Suppressor macrophage (primary cell): ENCODE measurements around the gene ZMYM2.
A peak's percentile ranks its signal among the peaks of the same experiment; 100 is the strongest.

ENCODE experiments used
- DNase-seq, 4 experiments: peaks; one replicate each; pipeline ENCODE4 v3.0.0-alpha.2; 2020 to 2022

The ZMYM2 gene

DNA sequence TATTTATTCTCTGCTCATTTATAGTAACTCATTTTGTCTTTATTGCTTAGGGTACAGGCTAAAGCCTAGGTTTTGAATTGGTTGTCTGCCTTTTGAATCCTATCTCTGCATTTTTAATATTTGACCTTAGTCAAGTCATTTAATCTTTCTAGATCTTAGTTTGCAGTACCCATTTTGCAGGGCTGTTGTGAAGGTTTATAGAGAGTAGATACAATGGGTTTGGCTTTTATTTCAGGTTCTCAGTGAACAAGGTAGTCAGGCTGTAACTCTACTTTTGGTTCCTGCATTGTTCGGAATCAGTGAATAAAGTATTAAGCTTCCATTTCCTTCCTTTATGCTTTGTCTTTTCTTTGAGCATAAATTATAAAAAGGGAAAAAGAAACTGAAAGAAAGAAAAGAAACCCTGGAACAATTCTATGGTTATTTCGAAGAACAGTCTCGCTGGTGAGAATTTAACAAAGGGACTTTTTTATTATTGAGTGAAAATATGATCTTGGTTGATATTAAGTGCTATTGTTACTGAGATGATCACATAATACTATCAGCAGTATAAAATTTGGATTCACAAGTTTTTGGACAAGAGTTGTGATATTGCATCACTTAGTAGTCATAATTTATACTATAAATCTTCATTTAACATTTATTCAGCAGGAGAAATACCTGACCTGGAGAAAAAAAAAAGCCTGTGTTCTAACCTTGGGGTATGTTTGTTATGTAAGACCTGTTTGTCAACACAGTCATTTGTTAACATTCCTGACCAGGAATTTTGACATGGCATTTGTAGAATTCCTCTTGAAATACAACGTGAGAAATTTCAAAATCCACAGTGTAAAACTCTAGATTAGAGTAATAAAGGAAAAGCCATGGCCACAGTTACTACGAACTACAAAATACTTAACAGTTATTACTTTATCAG lies 91.3 kb downstream of the ZMYM2 start:
- DNase-seq: peak in 1 of 4 experiments; percentile 17

DNA sequence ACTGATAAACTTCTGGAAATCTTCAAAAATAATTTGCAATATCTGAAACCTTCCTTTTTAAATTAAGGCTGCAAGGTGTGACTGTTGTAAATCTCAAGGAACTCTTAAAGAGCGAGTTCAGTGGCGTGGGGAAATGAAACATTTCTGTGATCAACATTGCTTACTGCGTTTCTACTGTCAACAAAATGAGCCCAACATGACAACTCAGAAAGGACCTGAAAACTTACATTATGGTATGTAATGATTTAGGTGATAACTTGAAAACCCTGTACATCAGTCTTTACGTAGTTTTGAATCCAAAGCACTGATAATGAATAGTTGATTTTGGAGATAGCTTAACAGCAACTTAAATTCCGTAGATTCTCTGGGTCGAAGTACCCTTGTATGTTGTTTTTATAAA lies 92.8 kb downstream of the ZMYM2 start:
- no peak for DNase-seq

DNA sequence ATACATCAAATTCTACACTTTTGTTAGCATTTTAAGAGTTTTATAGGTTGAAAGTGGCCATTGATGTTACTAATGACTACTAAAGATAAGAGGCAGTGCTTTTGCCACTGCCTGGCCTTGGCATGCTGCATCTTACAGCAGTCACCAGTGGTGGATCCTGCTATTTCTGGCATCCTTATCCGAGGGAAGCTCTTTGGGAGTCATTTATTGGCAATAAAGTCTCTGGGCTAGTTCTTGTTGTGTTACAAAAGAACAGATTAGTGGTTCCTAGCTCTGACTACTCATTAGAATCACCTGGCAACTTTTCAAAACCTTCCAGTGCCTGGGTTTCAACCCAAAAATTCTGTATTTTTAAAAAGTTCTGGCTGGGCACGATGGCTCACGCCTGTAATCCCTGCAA lies 94.5 kb downstream of the ZMYM2 start:
- no peak for DNase-seq

DNA sequence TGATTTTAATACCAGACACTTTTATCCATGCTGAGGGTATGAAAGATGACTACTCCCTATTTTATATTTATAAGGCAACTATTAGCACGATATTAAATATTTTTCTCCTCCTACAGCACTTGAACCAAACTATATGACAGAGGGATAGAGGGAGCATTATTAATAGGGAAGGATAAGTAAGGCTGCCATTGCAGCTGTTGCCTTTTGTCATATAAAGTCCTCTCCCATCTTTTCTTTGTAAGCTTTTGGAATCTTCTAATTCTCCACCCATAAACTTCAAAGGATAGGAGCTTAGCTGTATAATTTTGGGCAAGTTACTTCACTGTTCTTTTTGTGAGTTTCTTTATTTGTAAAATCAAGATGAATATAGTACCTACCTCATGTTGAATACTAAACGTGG lies 95.4 kb downstream of the ZMYM2 start:
- no peak for DNase-seq

DNA sequence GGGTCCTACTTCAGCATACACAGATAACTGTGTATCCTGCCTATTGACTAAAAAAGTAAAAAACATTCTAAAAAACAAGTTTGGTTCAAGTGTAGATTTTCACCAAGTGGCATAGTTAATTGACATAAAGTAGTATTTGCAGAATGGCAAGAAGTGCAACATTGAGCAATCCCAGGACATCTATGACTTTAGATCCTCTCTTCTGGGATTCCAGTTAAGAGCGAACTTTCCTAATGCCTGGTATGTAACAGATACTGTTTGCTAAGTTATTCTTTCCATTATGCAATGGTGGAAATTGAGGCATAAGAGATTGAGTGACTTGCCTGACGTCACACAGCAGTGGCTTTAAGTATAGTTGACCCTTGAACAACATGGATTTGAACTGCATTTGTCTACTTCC lies 96.1 kb downstream of the ZMYM2 start:
- no peak for DNase-seq

DNA sequence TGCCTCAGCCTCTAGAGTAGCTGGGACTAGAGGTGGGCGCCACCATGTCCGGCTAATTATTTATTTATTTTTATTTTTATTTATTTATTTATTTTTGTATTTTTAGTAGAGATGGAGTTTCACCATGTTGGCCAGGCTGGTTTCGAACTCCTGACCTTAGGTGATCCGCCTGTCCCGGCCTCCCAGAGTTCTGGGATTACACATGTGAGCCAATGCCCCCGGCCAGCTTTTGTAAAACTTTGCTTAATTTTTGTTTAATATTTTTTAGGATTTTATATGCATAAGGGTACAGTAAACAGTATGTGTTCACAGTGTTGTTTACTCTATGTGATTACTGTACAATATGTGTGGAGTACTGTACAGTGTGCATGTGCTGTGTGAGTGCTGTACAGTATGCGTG lies 98.7 kb downstream of the ZMYM2 start:
- no peak for DNase-seq

DNA sequence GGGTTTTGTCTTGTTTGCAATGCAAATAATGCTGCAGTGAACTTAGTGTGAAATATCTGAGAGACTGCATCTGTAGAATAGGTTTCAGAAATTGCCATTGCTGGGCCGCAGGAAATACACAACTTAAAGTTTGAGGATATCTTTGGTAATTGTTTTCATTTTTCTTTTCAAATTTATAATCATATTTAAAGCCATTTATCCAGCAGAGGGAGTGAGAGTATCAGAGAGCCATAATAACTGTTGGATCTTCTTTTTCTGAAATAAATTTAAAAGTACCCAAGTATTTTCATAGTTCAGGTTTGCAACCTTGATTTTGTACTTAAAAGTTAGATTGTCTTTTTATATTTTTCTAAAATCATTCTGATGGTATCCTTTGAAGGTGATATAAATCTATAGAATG lies 99.4 kb downstream of the ZMYM2 start:
- DNase-seq: peak in 2 of 4 experiments; percentile 3 to 20

DNA sequence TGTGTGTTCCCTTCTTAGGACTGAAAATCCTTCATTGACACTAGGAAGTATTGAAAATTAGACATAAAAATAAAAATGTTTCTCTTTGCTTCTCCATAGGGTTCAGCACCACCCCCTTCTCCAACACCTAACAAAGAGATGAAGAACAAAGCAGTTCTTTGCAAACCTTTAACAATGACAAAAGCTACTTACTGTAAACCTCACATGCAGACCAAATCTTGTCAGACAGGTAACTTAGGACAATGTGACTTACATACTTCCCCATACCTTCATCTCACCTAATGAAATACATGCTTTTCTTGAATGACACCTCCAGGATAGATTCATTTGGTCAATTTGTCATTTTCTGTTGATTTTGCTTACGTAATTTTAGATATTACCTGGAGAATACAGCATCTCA lies 99.9 kb downstream of the ZMYM2 start:
- DNase-seq: no peak

DNA sequence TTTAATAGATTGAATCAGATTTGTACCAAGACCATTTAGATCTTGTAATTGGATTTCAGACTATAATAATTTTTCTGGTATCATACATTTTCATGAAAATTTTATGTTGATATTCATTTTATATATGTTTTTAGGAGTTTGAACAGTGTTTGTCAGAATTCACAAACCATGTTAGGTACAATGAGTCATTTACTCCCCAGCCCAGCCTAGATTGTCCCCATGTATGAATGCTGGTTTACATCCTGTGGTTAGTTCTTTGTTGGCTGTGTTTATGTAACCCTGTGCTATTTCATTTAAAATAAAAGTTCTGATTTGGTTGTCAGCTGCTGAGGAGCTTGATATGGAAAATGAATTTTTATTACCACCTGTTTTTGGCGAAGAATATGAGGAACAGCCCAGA lies 105.6 kb downstream of the ZMYM2 start:
- DNase-seq: no peak

DNA sequence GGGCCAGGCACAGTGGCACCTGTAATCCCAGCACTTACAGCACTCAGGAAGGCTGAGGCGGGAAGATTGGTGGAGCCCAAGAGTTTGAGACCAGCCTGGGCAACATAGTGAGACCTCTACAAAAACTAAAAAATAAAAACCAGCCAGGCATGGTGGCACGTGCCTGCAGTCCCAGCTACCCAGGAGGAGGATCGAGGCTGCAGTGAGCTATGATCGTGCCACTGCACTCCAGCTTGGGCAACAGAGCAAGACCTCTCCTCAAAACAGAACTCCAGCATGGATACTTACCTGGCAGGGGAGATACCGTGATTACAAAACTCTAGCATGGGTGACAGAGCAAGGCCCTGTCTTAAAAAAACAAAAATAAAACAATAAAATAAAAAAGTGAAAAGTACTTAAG lies 107.0 kb downstream of the ZMYM2 start:
- no peak for DNase-seq

DNA sequence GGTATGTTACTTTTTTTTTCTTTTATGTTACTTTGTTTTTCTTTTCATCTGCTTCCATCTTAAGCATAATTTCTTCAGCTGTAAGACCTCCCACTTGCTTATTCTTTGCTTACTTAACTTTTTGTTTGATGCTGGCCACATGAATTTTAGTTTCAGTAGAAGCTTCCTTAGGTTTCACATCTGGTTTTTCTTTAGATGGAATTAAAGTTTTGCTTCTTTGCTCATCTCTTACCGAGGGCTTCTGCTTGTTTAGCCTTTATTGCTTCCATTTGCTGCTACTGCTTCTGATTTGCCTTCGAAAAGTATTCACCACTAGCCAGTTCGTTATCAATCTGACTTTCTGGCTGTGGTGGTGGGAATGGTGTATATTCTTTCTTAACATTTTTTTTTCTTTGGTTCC lies 111.4 kb downstream of the ZMYM2 start:
- no peak for DNase-seq

DNA sequence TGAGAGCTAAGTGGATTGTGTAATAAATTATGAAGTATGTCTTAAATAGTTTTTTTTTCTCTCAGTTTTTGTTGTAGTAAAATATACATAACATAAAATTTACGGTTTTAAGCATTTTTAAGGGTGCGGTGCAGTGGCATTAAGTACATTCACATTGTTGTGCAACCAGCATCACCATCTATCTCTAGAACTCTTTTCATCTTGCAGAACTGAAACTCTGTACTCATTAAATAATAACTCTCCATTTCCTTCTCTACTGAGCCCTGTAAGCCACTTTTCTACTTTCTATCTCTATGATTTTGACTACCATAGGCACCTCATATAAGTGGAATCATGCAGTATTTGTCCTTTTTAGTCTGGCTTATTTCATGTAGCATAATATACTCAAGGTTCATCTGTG lies 115.2 kb downstream of the ZMYM2 start:
- DNase-seq: peak; percentile 24 to 75 (median 48)

DNA sequence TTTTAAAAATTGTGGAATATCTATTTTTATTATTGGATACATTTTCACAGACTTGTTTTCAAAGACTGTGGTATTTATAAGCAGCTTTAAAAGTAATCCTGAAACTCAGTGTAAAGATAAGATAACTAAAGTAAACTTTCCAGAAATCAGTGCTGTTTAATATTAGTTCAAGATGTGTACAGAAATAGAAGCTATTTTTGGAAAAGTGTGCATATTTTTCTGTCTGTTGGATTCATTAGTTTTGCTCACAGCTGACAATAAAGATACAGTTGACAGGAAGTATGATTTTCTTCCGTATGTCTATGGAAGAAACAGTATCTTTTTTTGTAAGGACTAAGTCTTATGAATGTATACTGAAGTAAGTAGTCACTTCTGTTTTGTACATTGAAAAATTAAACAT lies 116.4 kb downstream of the ZMYM2 start:
- DNase-seq: no peak

DNA sequence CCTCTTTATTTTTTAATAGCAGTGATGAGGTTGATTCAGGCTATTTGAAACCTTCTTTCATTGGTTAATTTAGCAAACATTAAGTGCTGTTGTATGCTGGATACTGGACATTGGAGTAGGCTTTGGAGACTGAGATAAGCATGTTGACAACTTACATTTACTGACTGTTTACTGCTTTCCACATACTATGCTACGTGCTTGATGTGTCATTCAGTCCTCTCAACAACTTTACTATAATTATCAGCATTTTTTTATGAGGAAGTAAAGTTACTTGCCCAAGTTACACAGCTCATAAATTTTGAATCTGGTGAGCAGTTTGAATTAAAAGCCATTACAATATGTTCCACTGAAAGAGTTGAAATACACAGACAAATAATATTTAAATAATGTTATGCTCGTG lies 118.6 kb downstream of the ZMYM2 start:
- peak; percentile 12 to 78 (median 58) for DNase-seq

DNA sequence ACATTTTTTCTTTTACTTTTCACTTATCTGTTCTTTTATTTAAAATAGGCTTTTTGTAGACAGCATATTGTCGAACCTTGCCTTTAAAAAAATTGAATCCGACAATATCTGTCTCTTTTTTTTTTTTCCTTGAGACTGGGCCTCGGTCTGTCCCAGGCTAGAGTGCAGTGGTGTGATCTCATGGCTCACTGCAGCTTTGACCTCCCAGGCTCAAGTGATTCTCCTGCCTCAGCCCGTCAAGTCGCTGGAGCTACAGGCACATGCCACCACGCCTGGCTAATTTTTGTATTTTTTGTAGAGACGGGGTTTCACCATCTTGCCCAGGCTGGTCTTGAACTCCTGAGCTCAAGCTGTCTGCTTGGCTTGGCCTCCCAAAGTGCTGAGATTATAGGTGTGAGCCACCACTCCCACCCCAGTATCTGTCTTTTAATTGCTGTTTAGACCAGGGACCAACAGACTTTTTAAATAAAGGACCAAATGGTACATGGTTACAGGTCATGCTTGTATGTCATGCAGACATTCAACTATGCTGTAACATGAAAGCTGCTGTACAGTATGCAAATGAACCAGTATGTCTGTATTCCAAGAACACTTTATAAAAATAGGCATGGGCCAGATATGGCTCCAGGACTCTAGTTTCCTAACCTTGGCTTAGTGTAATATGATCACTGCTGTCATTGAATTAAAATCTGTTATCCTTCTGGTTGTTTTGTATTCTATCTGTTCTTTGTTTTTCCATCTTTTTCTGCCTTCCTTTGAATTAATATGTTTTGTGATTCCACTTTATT lies 122.0 kb downstream of the ZMYM2 start:
- no peak for DNase-seq

DNA sequence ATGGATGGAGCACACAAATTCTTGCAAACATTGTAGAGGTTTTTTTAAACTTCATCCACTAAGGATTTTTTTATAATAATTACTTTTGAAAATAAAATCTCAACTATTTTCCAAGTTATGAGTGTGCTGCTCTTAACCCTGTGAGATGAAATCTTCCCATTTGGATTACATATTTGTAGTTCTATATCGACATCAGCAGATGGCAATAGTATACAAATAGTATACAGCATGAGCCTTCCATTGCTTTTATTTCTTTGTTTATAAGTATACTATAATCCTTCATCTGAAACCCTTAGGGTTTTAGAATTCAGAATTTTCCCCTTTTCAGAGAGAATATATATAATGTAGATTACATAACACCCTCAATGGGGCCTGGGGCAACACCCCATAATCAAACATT lies 131.8 kb downstream of the ZMYM2 start:
- peak in 2 of 4 experiments; percentile 27 to 30 for DNase-seq

DNA sequence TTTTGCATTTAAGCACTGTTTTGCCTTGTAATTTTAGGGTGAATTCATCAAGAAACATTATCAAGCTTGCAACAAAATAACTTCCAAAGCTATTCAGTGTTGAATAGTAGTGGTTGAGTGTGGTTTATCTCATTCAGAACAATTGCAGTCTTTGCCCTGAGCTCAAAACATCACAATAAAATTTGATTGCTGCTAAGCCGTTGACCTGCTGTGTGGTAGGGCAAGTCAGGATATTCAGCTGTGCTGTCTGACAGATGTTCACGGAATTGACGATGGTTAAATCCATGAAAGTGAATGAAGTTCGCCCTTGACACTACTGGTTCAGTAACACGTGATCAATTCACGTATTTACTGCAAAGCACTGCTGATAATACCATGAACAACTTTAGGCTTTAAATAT lies 135.4 kb downstream of the ZMYM2 start:
- DNase-seq: no peak

DNA sequence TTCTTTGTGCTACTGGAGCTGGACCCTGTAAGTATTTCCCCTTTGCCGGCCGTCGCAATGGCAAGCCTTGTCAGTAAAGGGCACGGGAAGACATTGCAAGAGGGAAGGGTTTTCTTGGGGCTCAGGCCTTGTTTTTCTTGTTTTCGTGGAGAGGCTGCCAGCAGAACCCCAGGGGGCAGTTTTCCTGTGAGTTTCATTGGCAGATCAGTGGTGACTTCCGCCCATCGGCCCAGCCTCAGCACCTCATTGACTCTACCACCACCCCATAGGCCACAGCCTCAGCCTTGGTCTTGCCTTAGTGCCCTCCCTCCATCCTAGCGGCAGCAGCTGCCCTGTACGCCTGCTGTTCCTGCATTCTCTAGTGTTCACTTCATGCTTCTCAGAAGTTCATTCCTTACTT lies 140.8 kb downstream of the ZMYM2 start:
- DNase-seq: no peak

DNA sequence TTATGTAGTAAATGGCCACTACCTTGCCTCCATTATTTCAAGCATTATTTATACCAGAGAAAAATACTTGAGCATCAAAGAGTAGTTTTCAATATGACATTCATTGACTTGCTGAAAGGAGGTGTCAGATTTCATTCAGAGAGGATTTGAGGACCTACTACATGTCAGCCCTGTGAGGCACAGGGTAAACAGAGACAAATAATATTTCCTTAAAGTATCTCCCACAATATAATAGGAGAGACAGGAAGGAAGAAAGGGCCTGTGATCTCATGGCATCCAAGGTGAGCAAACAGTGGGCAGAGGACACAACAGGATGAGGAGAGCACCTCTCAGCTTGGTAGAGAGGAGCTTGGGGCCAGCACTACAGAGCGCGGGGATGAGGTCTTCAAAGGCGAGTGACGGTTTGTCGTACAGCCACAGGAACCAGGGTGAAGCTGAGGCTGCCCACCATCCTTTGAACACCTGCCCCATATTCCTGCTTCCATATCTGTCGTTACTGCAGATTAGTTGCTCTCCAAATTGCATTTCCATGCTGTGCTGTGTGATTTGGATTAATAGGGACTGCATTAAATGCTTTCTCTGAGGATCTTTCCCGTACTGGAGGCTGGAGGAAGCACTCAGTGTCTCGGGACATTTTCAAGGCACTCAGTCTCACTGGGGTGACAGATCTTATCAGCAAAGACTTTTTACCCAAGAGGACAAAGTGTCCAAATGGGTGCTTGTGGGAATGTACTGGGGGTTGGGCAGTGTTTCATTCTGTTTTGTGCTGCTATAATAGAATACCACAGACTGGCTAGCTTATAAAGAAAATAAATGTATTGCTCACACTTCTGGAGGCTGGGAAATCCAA lies 143.2 kb downstream of the ZMYM2 start:
- no peak for DNase-seq

DNA sequence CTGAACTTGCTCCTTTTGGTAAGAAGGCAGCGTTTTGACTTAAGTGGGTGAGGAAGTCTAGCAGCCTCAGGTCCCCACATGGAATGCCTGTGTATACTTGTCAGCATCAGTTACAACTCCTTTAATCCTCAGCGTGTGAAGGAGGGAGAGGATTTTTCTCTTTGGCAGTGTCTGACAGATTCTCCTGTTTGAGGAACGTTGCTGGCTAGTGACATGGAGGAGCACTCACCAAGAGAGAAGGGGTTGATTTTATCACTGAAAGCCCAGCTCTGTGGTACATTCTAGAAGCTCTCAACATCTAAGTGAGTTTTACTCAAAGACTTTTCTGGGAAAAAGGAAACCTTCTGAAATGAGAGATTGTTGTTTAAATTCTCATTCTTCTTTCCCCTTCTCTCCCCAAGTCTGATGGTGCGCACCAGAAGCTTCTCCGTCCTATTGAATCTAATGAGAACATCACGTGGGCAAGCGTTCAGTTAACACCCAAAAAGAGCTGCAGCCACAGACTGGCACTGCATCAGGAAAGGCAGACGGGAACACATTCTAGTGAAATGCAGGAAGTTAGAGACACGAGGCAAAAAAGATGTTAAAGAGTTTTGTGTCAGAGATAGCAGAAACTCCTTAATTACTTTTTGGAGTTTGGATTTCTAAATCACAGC lies 144.1 kb downstream of the ZMYM2 start:
- DNase-seq: peak in 3 of 4 experiments; percentile 23 to 52 (median 34)

DNA sequence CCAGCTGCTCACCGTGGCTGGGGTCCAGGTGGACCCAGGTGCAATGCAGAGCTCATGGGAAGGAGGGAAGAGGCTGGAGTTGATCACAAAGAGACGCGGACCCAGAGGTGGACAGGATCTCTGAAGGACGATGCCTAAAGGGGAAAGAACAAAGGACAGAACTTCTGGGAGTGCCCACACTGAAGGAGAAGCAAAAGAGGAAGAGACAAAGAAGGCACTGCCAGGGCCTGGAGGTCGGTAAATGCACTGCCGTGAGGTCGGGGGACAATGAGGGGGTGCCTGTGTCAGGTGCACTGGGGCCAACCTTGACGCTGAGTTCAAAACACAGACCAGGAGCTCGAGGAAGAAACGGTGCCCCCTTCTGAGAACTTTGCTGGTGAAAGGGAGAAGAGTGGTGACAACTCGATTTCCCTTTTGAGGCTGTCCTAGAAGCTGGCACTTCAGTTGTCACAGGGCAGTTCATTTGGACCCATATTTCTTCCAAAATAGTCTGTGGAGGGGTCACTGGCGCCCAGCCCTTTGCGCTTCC lies 146.7 kb downstream of the ZMYM2 start:
- peak in 2 of 4 experiments; percentile 21 to 29 for DNase-seq

DNA sequence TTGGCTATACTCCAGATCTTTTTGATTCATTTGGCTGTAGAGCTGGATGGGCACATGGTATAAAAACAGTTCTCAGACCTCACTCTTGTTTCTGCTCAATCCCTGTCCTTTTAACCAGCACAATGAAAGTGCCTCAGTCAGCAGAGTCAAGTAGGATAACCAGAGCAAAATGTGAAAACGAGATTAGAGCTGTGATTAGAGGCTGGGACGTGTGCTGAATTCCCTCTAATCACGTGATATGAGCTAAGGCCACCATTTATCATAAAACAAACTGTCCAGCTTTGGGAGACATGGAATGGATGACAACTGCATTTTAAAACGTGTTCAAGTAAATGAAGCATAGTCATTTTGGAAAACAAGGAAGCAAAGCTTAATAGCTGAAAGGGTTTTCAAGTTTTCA lies 148.2 kb downstream of the ZMYM2 start:
- no peak for DNase-seq
